ENCODE results near the gene GPAM.
"Not testable (repeated sequence)": the region's sequence is repeated elsewhere in the genome, so short reads cannot be mapped to it uniquely, and the experiment has no call there.

GPAM gene

DNA sequence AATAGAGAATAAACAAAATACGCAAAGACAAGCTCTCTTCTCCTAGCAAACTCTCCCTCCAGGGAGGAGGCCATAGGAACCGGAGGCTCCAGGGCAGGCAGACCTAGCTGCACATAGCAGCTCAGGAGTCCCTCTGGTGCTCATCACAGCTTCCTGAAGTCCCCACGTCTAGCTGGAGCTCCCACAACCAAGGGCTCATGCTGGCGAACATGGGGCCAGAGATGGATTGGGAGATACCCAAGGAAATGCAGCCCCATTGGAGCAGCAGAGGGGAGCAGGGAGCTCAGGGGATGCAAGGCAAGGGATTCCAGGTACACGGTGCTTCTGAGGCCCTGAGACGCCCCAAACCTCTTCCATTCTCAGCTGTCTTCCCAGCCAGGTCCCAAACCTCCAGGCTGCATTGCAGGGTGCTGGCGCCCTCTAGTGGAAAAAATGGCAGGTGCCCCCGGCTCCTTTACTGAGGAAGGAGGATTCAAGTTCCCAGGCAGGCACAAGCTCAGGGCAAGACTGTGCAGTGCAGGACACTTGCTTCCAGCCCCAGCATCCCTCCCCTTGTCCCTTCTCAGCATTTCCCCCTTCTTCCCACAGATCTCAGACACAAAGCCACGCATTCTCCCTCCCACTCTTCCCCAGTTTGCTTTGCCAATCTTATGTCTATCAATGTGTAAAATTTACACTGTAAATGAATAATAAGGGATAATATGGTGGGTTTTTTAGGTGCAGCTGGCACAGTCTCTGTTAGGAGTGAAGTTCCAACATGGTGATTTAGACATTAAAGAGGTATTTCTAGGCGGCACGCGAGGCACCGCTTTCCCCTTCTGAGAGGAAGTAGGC, 46.2 kb downstream of the GPAM start:
- in situ Hi-C loops (cut with HindIII; ENCODE audit: low sequenced_read_pairs), result loop anchor here (25.0 kb wide), 1 partner anchor 300 kb away; the partner anchor contains the start of genes VTI1A and ZDHHC6

GRCh38 chr10:112136486-112137153, 46.9 kb downstream of the GPAM start:
- in situ Hi-C loops (cut with HindIII; ENCODE audit: low sequenced_read_pairs), result loop anchor here (25.0 kb wide), 1 partner anchor 301 kb away; the partner anchor contains the start of genes VTI1A and ZDHHC6

GRCh38 chr10:112135604-112136003, 48.0 kb downstream of the GPAM start:
- in situ Hi-C loops (cut with HindIII; ENCODE audit: low sequenced_read_pairs), result loop anchor here (25.0 kb wide), 1 partner anchor 302 kb away; the partner anchor contains the start of genes VTI1A and ZDHHC6

GRCh38 chr10:112132435-112132834, 51.1 kb downstream of the GPAM start:
- in situ Hi-C loops (cut with HindIII; ENCODE audit: low sequenced_read_pairs), result loop anchor here (25.0 kb wide), 1 partner anchor 305 kb away; the partner anchor contains the start of genes VTI1A and ZDHHC6

- in situ Hi-C loops (cut with HindIII; ENCODE audit: low sequenced_read_pairs), result loop anchor here (25.0 kb wide), 1 partner anchor 305 kb away; the partner anchor contains the start of genes VTI1A and ZDHHC6
Measured at GRCh38 chr10:112131996-112132395, 51.6 kb downstream of the GPAM start.

DNA sequence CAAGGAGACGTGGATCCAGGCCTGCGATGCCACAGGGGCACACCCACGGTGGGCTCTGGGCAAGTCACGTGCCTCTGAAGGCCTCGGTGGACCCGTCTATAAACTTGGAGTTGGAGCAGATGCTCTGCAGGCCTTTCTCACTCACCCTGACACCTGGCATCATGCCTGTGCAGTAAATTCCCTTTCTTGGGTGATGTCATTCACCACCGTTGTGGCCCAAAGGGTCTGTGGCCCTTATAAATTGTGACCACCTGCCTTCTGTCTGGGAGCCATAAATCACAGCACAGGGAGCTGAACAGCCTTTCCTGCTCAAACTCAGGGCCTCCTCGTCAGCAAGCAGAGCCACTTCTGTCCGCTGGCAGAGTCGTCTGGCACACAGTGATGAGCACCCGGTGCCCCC, 52.2 kb downstream of the GPAM start:
- in situ Hi-C loops (cut with HindIII; ENCODE audit: low sequenced_read_pairs), result loop anchor here (25.0 kb wide), 1 partner anchor 306 kb away; the partner anchor contains the start of genes VTI1A and ZDHHC6

DNA sequence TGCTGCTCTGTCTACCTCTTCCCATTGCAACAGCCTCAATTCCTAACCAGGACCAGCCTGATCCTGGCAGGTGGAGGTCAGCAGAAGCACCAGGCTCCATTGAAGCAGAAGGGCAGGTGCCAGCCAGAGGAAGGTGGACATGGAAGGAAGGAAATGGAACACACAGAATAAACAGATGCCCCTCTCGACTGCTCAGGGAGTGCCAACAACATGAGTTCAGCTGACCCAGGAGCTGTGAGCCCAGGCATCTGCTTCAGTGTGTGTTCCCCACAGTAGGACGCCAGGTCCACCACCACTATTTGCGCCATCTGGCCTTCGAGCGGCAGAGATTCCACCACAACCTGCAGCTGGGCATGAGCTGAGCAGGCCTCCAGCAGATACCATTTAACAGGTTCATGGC, 56.7 kb downstream of the GPAM start:
- in situ Hi-C loops (cut with HindIII; ENCODE audit: low sequenced_read_pairs), result loop anchor here (25.0 kb wide), 1 partner anchor 310 kb away; the partner anchor contains the start of genes VTI1A and ZDHHC6

GRCh38 chr10:112126172-112126571, 57.4 kb downstream of the GPAM start:
- in situ Hi-C loops (cut with HindIII; ENCODE audit: low sequenced_read_pairs), result loop anchor here (25.0 kb wide), 1 partner anchor 311 kb away; the partner anchor contains the start of genes VTI1A and ZDHHC6

DNA sequence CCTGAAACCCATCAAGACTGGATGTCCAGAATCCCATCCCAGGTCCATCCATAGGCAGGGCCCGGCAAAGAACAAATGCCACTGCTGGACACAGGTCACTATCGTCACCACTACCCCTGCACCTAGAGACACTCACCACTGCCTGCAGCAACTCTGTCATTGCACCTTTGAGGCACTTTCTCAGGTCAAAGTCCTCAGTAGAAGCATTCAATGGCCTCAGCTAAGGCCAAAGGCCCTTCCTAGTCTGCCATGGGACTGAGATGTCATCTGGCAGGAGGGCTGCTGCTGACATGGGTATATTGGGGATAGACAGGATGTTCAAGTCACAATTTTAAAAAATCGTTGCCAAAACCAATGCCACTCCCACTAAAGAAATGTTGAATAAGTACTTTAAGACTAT, 58.7 kb downstream of the GPAM start:
- in situ Hi-C loops (cut with HindIII; ENCODE audit: low sequenced_read_pairs), result loop anchor here (25.0 kb wide), 1 partner anchor 312 kb away; the partner anchor contains the start of genes VTI1A and ZDHHC6

GRCh38 chr10:112122827-112123226, 60.7 kb downstream of the GPAM start:
- in situ Hi-C loops (cut with HindIII; ENCODE audit: low sequenced_read_pairs), result no loop called here

GRCh38 chr10:112120491-112120890, 63.1 kb downstream of the GPAM start:
- in situ Hi-C loops (cut with HindIII; ENCODE audit: low sequenced_read_pairs), result no loop called here

- in situ Hi-C loops (cut with HindIII; ENCODE audit: low sequenced_read_pairs), result no loop called here
Measured at GRCh38 chr10:112115781-112116385, 67.7 kb downstream of the GPAM start.

DNA sequence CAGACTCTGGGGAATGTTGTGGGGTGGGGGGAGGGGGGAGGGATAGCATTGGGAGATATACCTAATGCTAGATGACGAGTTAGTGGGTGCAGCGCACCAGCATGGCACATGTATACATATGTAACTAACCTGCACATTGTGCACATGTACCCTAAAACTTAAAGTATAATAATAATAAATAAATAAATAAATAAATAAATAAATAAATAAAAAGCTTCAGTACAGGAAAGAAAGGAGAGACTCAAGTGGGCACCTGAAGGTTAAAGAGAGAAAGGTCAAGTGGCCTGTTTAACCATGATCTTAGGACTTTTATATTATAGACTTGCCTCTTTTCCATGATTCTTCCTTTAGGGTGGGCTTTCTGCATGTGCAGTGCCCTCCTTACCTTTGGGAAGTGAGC, 73.8 kb downstream of the GPAM start:
- in situ Hi-C loops (cut with HindIII; ENCODE audit: low sequenced_read_pairs), result not testable (repeated sequence)

All from DLD1 (cell line).